Tongue (tissue), 2 donors: ENCODE data around the gene CACNA2D3. TPM values are rescaled to one million over a fixed set of nuclear protein-coding genes. Genes with fewer than 3 reads are reported as not detected.

ENCODE experiments used
- DNase-seq: peaks from one replicate; pipeline ENCODE4 v3.0.0-alpha.2; 2015
- total RNA-seq: library from RNA; depleted of rRNA; stranded (reverse); fragments of >200 nt; gene quantifications from one replicate; pipeline ENCODE4 v1.2.3, GENCODE V29; 2014

The CACNA2D3 gene
- total RNA-seq, 1 donor from 2014 or later = 2.5 TPM

GRCh38 chr3:54274607-54275006 is 152.3 kb downstream of the CACNA2D3 start:
- no peak for DNase-seq

- DNase-seq = no peak
These were observed 156.7 kb downstream of the CACNA2D3 start for GRCh38 chr3:54279005-54279583.

- DNase-seq = no peak
These were observed 161.1 kb downstream of the CACNA2D3 start for GRCh38 chr3:54283470-54283869.

GRCh38 chr3:54294214-54294613 is 171.9 kb downstream of the CACNA2D3 start:
- no peak for DNase-seq

- no peak for DNase-seq
These were observed 174.2 kb downstream of the CACNA2D3 start for GRCh38 chr3:54296531-54296930.

- no peak for DNase-seq
These were observed 177.0 kb downstream of the CACNA2D3 start for GRCh38 chr3:54299169-54299935.

- no peak for DNase-seq
These were observed 181.4 kb downstream of the CACNA2D3 start for GRCh38 chr3:54303517-54304375.

GRCh38 chr3:54304877-54305276 is 182.5 kb downstream of the CACNA2D3 start:
- peak; percentile 50 for DNase-seq

- DNase-seq = no peak
These were observed 183.2 kb downstream of the CACNA2D3 start for GRCh38 chr3:54305409-54306099.

- DNase-seq = peak; percentile 73
These were observed 185.3 kb downstream of the CACNA2D3 start for GRCh38 chr3:54307566-54308180.

- no peak for DNase-seq
These were observed 187.2 kb downstream of the CACNA2D3 start for GRCh38 chr3:54309601-54310000.

- no peak for DNase-seq
These were observed 188.9 kb downstream of the CACNA2D3 start for GRCh38 chr3:54311211-54311747.

- DNase-seq = no peak
These were observed 190.0 kb downstream of the CACNA2D3 start for GRCh38 chr3:54312156-54312899.

GRCh38 chr3:54313418-54313817 is 191.1 kb downstream of the CACNA2D3 start:
- DNase-seq = no peak

GRCh38 chr3:54321520-54321919 is 199.2 kb downstream of the CACNA2D3 start:
- no peak for DNase-seq

GRCh38 chr3:54322354-54322753 is 200.0 kb downstream of the CACNA2D3 start:
- no peak for DNase-seq

GRCh38 chr3:54324103-54324502 is 201.8 kb downstream of the CACNA2D3 start:
- DNase-seq = no peak

- no peak for DNase-seq
These were observed 204.6 kb downstream of the CACNA2D3 start for GRCh38 chr3:54326951-54327350.

- DNase-seq = no peak
These were observed 209.0 kb downstream of the CACNA2D3 start for GRCh38 chr3:54331341-54331740.

GRCh38 chr3:54337846-54338245 is 215.5 kb downstream of the CACNA2D3 start:
- DNase-seq = no peak

- no peak for DNase-seq
These were observed 217.3 kb downstream of the CACNA2D3 start for GRCh38 chr3:54339608-54340007.
